ENCODE data around the gene ANKS1B.
"Not testable (repeated sequence)": the region's sequence is repeated elsewhere in the genome, so short reads cannot be mapped to it uniquely, and the experiment has no call there.

The ANKS1B gene

DNA sequence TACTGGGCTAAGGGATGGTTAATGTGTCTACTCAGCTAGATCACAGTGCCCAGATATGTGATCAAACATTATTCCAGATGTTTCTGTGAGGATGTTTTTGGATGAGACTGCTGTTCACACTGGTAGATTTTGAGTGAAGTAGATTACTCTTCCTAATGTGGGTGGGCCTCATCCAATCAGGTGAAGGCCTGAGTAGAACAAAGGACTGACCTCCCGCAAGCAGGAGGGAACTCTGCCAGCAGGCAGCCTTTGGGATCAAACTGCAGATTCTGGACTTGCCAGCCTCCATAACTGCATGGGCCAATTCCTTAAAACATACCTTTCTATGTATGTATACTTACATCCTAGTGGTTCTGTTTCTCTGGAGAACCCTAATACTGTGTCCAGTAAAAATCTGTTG, 1120.4 kb downstream of the ANKS1B start:
- DNase-seq (ENCODE audit: low read depth), result no peak

- no peak for DNase-seq (ENCODE audit: low read depth)
Observed at GRCh38 chr12:98863167-98863566, 1121.6 kb downstream of the ANKS1B start.

DNA sequence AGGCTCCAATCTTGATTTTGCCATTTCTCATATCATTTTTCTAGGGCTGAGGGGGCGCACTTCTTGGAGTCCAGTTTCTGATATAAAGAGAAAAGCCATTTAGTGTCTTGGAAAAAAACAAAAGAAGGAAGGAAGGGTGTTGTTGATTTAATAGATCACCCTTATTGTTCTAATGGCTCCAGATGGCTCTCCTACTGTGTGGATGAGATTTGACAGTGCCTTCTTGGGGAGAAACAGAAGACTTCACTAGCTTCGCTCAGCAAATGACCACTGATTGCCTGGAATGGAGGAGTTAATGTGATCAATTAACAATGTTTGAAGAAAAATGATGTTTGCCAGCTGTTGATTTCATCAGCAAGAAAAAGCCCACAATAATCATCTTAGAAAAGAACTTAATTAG, 1123.5 kb downstream of the ANKS1B start:
- no peak for DNase-seq (ENCODE audit: low read depth)

- no peak for DNase-seq (ENCODE audit: low read depth)
Observed at GRCh38 chr12:98856897-98857540, 1127.7 kb downstream of the ANKS1B start.

GRCh38 chr12:98852181-98852580, 1132.6 kb downstream of the ANKS1B start:
- no peak for DNase-seq (ENCODE audit: low read depth)

DNA sequence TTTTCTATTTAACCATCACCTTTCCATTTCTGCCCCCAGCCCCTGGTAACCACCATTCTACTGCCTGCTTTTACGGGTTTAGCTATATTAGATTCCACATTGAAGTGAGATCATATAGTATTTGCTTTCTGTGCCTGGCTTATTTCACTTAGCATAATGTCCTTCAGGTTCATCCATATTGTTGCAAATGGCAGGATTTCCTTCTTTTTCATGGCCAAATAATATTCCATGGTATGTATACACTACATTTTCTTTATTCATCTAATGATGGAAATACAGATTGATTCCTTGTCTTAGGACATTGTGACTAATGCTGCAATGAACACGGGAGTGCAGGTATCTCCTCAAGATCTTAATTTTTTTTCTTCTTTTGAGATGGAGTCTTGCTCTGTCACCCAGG, 1137.5 kb downstream of the ANKS1B start:
- no peak for DNase-seq (ENCODE audit: low read depth)

DNA sequence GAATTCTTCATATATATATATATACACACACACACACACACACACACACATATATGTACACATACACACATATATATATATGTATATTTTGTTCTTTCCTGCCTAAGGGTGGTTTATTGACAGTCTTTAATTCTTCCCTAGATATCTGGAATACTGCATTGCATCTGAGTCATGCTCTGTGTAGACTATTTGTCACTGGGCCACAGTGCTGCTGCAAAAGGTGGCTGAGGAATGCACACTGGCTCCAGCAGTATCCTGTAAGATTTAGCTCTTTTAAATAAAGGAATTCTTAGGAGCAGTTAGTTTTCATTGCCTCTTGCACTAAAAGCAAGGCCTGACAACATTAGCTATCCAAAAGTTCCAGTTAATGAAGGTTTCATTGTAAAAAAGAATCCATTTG, 1138.8 kb downstream of the ANKS1B start:
- no peak for DNase-seq (ENCODE audit: low read depth)

DNA sequence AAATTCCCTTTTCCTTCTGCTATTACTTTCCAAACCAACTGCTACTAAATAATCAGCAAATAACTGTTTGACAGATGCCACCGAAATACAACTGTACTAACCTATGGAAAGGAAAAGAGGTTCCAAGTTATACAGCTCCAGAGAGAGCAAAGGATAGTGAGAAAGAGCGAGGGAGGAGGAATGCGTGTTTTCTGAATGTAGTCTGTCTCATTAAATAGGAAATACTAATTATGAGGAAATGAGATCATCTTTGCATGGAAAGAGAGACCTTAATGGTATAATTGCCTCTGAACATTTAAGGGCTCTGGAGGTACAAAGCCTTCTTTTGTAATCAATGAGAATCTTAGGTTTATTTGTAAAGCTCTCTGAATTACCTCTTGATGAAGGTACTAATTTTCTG, 1144.4 kb downstream of the ANKS1B start:
- DNase-seq (ENCODE audit: low read depth), result no peak

GRCh38 chr12:98838231-98838647, 1146.5 kb downstream of the ANKS1B start:
- DNase-seq (ENCODE audit: low read depth), result no peak

DNA sequence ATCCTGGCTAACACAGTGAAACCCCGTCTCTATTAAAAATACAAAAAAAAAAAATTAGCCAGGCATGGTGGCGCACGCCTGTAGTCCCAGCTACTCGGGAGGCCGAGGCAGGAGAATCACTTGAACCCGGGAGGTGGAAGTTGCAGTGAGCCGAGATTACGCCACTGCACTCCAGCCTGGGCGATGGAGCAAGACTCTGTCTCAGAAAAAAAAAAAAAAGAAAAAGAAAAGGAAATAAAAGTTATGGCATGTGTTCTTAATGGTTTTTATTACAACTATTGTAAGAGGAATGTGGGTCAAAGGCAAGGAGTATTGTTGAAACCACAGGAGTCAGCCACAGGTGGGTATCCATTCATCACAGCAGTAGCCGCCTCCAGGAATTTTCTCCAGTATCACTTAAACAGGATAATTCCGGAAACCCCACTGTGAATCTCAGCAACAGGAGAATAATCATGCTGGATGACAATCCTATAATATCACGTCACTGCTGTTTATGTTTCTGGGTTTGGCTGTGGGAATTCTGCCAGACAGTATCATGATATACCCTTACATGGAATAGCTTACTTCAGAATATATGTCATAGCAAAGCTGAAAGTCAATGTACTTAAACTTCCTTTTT, 1147.5 kb downstream of the ANKS1B start:
- not testable (repeated sequence) for DNase-seq (ENCODE audit: low read depth)

- DNase-seq (ENCODE audit: low read depth), result no peak
Observed at GRCh38 chr12:98830657-98831056, 1154.1 kb downstream of the ANKS1B start.

DNA sequence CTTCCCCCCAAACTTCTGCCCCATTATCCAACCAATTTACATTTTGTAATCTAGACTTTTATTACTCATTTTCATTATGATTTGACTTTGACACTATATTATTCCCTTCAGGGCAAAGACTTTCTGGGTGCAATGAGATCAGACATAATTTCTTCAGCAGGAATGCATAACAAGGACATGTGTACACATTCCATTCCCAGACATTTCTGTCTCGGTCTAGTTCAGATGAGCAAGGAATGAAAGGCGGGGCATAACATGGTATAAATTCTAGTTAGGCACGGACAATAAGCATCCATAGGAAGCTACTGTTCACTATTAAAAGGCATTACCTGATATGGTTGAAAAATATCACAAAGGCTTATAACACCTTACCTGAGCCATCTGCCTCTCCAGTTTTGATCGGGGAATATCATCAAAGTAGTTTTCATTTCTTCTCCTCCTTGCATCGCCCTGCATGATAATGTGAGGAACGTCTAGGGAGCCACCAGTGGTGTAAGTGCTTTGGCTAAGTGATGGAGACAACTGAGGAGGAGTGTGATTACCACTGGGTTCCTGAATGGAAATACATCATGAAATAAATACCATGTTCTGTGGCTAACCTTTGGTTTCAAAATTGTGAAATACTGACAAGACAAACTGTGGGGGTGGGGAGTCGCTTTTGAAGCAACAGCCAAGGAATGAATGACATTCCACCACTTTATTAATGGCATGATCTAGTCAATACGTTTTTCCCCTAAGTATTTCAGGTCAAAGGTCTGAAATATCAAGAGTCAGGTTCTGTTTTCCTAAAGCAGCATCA, 1155.7 kb downstream of the ANKS1B start:
- no peak for DNase-seq (ENCODE audit: low read depth)

DNA sequence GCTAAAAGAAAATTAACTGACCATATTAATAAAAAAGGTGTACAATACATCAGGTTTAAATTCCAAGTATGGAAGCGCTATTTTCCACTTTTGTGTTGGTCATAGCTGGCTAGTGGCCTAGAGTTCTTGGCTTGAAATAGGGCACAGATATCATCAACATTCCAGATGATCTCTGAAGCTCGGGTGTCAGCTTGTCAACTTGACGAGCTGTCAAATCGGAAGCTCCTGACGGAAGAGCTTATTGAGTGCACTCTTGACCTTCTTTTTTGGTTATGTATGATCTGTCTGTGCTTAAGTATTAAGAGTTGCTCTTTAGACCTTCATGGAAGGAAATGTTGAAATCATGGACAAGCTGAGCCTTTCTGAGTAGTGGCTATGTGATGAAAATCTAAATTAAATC, 1161.7 kb downstream of the ANKS1B start:
- no peak for DNase-seq (ENCODE audit: low read depth)

DNA sequence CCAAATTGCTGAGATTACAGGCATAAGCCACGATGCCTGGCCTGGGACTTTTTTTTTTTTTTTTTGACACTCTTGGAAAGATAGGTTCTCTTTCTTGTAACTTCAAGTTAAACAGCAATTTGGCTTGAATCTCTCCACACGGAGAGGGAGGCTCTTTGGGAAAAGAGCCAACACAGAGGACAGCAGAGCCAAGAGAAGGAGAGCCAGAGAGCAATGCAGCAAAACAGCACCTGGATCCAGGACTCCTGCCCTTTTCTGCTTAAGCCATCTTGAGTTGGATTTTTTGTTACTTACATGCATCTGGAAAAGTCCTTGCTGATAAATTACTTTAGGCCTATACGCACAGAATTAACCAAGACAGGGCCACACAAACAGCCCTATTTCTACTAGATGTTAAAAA, 1162.9 kb downstream of the ANKS1B start:
- no peak for DNase-seq (ENCODE audit: low read depth)

GRCh38 chr12:98821232-98821631, 1163.5 kb downstream of the ANKS1B start:
- DNase-seq (ENCODE audit: low read depth), result no peak

DNA sequence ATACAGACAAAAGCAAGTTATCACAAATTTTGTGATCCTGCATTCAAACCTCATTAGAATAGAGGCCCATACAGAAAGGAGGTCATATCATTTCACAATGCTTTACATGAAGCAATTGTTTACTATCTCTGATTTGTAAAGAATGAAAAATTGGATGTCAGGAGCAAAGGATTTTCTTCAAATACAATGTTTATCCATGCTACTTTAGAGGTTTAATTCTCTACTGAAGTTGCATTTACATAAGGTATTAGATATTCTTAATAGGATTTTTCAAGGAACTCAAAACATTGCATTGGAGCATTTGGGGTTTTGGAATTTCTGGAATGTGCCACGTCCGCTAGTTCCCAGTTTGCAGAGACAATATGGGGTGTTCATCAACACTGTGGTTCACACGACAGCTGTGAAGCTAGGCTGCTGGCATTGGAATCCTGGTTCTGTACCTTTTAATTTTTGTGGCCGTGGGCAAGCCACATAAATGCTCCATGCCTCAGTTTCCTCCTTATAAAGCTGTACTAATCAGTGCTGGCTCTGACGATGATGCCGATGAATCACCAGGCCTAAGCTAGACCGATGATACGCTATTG, 1164.8 kb downstream of the ANKS1B start:
- no peak for DNase-seq (ENCODE audit: low read depth)

GRCh38 chr12:98819071-98819470, 1165.7 kb downstream of the ANKS1B start:
- DNase-seq (ENCODE audit: low read depth), result no peak

DNA sequence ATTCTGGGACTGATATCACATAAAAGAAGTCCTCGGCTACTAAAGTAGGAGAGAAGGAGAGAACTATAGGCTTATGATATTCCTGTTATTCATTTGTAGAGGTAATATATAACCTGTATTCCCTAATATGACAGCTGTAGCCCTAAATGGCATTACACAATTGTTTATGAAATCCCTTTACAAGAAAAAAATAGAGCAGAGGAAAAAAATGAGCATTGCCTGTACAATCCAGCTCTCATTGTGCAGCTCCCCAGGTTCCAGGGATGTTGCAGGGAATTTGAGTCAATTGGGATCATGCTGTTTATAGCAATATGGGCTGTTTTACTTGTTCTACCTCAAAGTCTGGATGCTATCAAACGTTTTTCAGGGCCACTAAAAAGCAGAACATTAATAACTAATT, 1166.5 kb downstream of the ANKS1B start:
- DNase-seq (ENCODE audit: low read depth), result no peak

DNA sequence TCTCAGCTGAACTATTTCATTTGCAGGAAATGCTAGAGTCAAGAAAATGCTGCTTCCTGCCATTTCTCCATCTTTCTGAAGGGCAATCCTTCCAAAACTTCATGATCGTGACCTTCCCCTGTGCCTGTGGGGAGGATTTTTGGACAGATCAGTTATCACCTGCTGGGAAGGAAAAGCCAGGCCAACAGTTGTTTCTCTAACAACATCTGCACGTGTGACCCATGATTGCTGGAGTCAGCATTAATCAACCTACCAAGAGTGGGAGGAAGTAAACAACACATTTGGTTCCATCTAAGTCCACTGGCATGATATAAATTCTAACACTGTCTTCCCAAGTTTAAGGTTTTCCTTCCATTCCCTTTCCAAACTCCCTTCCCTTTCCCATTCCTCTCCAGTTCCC, 1167.0 kb downstream of the ANKS1B start:
- no peak for DNase-seq (ENCODE audit: low read depth)

GRCh38 chr12:98816720-98817119, 1168.0 kb downstream of the ANKS1B start:
- no peak for DNase-seq (ENCODE audit: low read depth)

DNA sequence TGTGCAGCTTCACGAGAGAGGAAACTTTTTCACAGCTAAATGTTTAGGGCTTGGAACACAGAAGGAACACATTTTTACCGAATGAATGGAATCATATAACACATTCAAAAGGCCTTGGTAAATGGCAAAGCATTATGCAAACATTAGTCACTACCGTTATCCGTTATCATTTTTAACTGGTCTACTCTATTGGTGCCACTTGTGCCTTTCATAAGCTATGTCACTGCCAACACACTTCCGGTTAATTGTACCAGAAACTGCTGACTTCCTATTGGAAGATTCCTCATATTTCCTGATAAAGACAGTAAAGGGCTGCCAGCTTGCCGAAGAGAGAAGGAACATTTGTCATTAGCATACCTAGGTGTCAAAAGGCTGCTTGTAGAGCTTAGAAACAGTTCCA, 1170.5 kb downstream of the ANKS1B start:
- DNase-seq (ENCODE audit: low read depth), result no peak

DNA sequence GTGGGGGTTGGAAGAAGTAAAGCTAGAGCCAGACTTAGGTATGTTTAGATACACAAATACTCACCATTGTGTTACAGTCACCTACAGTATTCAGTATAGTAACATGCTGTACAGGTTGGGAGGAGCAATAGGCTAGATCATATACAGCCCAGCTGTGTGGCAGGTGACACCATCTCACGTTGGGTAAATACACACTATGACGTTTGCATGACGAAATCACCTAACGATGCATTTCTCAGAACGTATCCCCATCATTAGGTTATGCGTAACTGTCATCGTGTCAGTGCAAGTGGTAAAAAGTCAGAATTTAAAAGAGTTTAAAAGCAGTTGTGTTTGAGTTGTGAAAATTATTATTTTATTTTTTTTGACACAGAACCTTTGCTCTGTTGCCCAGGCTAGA, 1172.5 kb downstream of the ANKS1B start:
- no peak for DNase-seq (ENCODE audit: low read depth)

Measured in stimulated activated CD8-positive, alpha-beta memory T cell treated with anti-CD3 and anti-CD28 coated beads, Interleukin-7, amount 100 ng/mL, for 24 hours (primary cell).